HG03060 (cell line): ENCODE measurements around the gene DPF3.

Experiments used
- ATAC-seq: cut with Tn5 transposase; IDR thresholded peaks from one replicate; pipeline ENCODE4 v1.9.1; 2021; ENCODE audit warnings: low read depth, moderate number of reproducible peaks; ENCODE audit not compliant: unreplicated experiment

The DPF3 gene

DNA sequence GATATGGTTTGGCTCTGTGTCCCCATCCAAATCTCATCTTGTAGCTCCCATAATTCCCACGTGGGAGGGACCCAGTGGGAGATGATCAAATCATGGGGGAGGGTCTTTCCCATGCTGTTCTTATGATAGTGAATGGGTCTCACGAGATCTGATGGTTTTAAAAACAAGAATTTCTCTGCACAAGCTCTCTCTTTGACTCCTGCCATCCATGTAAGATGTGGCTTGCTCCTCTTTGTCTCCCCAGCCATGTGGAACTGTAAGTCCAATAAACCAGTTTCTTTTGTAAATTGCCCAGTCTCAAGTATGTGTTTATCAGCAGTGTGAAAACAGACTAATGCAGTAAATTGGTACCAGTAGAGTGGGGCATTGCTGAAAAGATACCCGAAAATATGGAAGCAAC is 146.2 kb downstream of the DPF3 start:
- no peak for ATAC-seq

GRCh38 chr14:72745991-72746980 is 147.6 kb downstream of the DPF3 start:
- no peak for ATAC-seq

GRCh38 chr14:72745546-72745945 is 148.4 kb downstream of the DPF3 start:
- no peak for ATAC-seq

DNA sequence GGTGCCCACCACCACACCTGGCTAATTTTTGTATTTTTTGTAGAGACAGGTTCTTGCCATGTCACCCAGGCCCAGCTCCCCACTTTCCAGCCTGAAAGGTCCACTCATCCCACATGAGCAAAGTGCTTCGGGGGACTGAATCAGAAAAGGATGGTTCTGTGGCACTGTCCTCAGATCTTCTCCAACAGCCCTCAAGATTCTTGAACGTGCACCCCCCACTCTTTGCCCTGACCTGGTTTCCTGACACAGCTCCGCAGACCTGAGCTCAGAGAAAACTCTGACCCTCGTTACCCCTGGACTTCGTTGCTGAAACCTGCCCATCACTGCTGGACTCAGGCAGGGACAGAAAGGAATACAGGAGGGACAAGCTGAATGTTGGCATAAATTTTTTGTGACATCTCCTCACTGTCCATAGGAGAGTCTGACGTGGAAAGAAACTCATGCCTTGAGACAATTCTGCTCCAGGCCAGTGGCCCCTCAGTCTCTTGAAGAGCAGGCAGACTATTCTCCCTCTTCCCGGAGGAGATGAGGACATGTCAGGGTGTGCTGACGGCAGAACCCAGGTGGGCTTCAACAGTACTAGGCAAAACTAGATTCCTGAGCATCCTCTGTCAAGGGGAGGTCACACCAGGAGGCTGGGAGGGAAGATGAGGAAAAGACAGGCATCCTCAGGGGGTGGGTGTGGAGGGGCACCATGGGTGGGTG is 149.3 kb downstream of the DPF3 start:
- no peak for ATAC-seq

- no peak for ATAC-seq
These were observed 150.3 kb downstream of the DPF3 start for GRCh38 chr14:72743626-72744025.

GRCh38 chr14:72742838-72743195 is 151.1 kb downstream of the DPF3 start:
- no peak for ATAC-seq

- no peak for ATAC-seq
These were observed 151.6 kb downstream of the DPF3 start for GRCh38 chr14:72742118-72742837.

DNA sequence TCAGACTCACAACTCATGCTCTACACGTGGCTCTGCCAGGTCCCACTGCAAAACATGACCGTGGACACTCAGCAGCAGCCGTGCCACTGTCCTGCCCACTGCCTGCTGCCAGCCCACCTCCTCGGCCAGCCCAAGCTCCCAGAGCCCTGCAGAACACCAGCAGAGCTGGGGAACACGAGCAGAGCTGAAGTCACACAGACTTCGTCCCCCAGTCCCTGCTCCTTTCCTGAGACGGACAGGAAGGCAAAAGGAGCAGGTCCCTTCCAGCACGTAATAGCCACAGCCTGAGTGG is 152.1 kb downstream of the DPF3 start:
- no peak for ATAC-seq

DNA sequence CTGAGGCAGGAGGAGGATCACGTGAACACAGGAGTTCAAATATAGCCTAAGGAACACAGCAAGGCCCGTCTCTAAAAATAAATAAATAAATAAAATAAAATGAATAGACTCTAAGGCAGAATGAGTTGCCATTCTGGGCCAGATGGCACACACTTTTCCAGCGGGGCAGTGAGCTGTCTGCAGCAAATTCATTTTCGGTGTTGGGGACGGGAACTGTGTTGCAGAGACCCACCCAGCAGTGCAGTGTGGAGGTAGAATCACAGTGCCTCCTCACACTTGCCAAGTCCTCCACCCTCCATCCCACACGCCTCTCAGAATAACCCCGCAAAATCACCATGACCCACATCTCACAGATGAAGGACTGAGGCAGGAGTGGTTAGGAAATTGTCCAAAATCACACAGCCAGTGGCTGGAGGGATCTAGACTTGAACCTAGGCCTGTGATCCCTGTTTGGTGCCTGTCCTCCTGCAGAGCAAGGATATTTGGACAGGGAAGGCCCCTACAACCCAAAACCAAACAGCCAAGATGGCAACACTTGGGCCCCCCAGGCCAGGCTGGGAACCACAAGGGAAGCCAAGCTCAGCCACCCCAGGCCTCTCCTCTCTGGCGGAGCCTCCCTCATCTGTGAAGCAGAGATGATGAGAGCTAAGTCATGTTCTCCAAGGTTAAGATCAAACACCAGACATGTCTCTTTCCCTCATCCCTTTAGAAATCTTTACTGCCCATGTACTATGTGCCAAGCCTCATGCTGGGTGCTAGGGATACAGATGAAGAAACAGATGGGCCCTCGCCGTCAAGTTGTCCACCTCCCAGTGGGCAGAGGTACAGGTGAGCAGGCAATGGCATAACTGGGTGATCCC is 152.7 kb downstream of the DPF3 start:
- no peak for ATAC-seq

GRCh38 chr14:72740504-72740961 is 153.4 kb downstream of the DPF3 start:
- ATAC-seq: no peak

DNA sequence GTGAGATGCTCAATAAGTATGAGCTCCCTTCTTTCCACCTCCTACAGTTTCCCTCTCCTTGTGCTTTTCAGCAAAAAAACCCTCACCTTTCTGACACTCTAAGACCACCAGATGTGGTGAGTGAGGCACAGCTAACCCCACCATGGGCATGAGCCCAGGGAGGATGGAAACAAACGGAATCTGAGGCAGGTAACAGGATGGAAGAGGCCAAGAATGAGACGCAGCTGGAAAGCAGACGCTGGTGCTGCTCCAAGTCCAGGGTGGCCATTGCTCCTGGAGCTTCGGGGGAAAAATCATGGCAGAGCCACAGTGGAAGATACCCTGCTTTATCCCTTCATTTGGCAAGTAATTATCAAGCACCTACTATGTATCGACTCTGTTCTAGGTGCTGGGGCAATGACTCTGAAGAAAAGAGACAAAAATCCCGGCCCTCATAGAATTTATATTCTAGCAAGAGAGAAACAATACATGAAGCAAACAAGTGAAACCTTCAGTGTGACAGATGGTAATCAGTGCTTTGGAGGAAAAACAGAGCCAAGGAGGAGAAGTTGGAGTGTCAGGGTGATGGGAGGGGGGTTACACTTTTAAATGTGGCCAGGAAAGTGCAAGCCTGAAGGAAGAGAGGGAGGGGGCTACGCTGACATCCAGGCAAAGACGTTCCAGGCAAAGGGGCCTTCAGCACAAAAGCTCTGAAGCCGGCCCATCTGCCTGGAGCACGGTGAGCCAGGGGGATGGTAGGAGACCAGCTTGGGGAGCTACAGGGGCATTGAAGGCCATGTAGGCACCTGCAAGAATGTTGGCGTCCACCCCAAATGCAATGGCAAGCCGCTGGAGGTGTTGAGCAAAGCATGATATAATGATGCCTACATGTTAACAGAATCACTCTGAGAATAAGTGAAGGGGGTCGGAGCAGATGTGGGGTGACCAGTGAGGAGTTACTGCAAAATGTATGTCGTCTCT is 154.2 kb downstream of the DPF3 start:
- ATAC-seq: no peak

- ATAC-seq: no peak
These were observed 155.7 kb downstream of the DPF3 start for GRCh38 chr14:72738161-72738611.

GRCh38 chr14:72737560-72737943 is 156.3 kb downstream of the DPF3 start:
- ATAC-seq: no peak

GRCh38 chr14:72736786-72737559 is 156.9 kb downstream of the DPF3 start:
- no peak for ATAC-seq

GRCh38 chr14:72736308-72736707 is 157.6 kb downstream of the DPF3 start:
- no peak for ATAC-seq

GRCh38 chr14:72732022-72732780 is 161.7 kb downstream of the DPF3 start:
- ATAC-seq: no peak

- no peak for ATAC-seq
These were observed 162.5 kb downstream of the DPF3 start for GRCh38 chr14:72731252-72732020.
